Gastrocnemius medialis (tissue), 4 donors: Measurements from ENCODE around the gene FAM174B. TPM values are rescaled to one million over a fixed set of nuclear protein-coding genes. Genes with fewer than 3 reads are reported as not detected.

Experiments
- ATAC-seq, 2 donors: fragments of 150-250 bp; one replicate each; pipeline ENCODE4 v1.9.1; 2016
- DNase-seq, 2 donors: peaks; one replicate each; pipeline ENCODE4 v3.0.0-alpha.2; 2019
- H3K27ac ChIP-seq, 4 donors: fragments of 200-600 bp; sonication (generic); 1 replicate in 1 of 4; 2 replicates in 3 of 4; pipeline ENCODE4 v1.5.1; 2016 to 2018; ENCODE audit warnings: mild to moderate bottlenecking in 2 of 4, moderate library complexity in 1 of 4
- H3K27me3 ChIP-seq, 3 donors: fragments of 200-600 bp; sonication (generic) in 2 of 3; 1 replicate in 1 of 3; 2 replicates in 2 of 3; pipeline versions ENCODE4 v1.5.1 to v1.6.0; 2016 to 2019; ENCODE audit warnings: mild to moderate bottlenecking in 1 of 3, moderate library complexity in 1 of 3
- H3K36me3 ChIP-seq, 2 donors: fragments of 200-600 bp; sonication (generic) in 1 of 2; one replicate each; pipeline ENCODE4 v1.5.1; 2017 to 2018
- H3K4me1 ChIP-seq, 2 donors: fragments of 200-600 bp; sonication (generic) in 1 of 2; one replicate each; pipeline ENCODE4 v1.5.1; 2016 to 2017; ENCODE audit warnings: mild to moderate bottlenecking in 2 of 2
- H3K4me3 ChIP-seq, 4 donors: fragments of 200-600 bp; sonication (generic) in 3 of 4; 1 replicate in 1 of 4; 2 replicates in 3 of 4; pipeline ENCODE4 v1.5.1; 2016 to 2019; ENCODE audit warnings: mild to moderate bottlenecking in 2 of 4
- H3K9me3 ChIP-seq, 3 donors: fragments of 200-600 bp; sonication (generic) in 2 of 3; 1 replicate in 1 of 3; 2 replicates in 2 of 3; pipeline ENCODE4 v1.5.1; 2016 to 2019
- CTCF ChIP-seq, 5 experiments: fragments of 450-650 bp in 3 of 5; fragments of 200-600 bp in 2 of 5; sonication (generic) in 2 of 5; IDR thresholded peaks in 4 of 5; conservative IDR thresholded peaks in 1 of 5; 1 replicate in 4 of 5; 2 replicates in 1 of 5; pipeline ENCODE4 v1.5.1; 2016 to 2019; ENCODE audit warnings: antibody characterized with exemption in 5 of 5, mild to moderate bottlenecking in 3 of 5, moderate library complexity in 3 of 5
- POLR2A ChIP-seq, 2 donors: fragments of 450-650 bp; IDR thresholded peaks; one replicate each; pipeline ENCODE4 v1.6.1; 2017; ENCODE audit warnings: antibody characterized with exemption in 2 of 2, mild to moderate bottlenecking in 2 of 2, moderate library complexity in 2 of 2
- in situ Hi-C, 4 donors: fragments of 200-750 bp; cut with MboI; loops; one replicate each; pipeline versions ENCODE4 v1.15.0 to v1.8.0; 2017; ENCODE audit warnings: low sequenced_read_pairs in 4 of 4
- intact Hi-C: fragments of 100-400 bp; cut with DNase I; formaldehyde crosslinking; loops from one replicate; pipeline ENCODE4 v1.15.1; 2023; ENCODE audit warnings: low total_unique reads
- total RNA-seq, 4 donors: library from RNA; depleted of rRNA; stranded (reverse); fragments of >200 nt; gene quantifications; one replicate each; pipeline versions ENCODE4 v1.1.0 to v1.2.3, GENCODE V29; 2016

The FAM174B gene
- total RNA-seq, 4 donors from 2014 or later = 7.6 to 22.5 (median 11.6) TPM

GRCh38 chr15:92614791-92615785, 40.5 kb downstream of the FAM174B start:
- DNase-seq = peak in 1 of 2 donors; percentile 6
- H3K36me3 ChIP-seq = no peaks in the 10 kb centered on the region
- TF ChIP-seq CTCF (IDR thresholded peaks at IDR 0.05 in 4 of 5, conservative IDR thresholded peaks at IDR 0.05 in 1 of 5) (no peak), POLR2A (IDR thresholded peaks at IDR 0.05) (no peak)
- no peaks in the 10 kb centered on the region for H3K9me3 ChIP-seq
- no peaks in the 10 kb centered on the region for H3K27me3 ChIP-seq
- H3K4me1 ChIP-seq = peaks cover 32 to 36% of the 10 kb centered on the region in 2 donors
- in situ Hi-C loops = loop anchor here in 2 of 4 donors (10.0 kb wide), 2 partner anchors 50 to 90 kb away; no protein-coding TSS in a partner anchor
- H3K27ac ChIP-seq = peak overlapping the region in 2 of 4 donors; percentile 11 to 34
- ATAC-seq = no peak
- intact Hi-C loops = loop anchor here (5.0 kb wide), 2 partner anchors 67 to 88 kb away; no protein-coding TSS in a partner anchor
- H3K4me3 ChIP-seq = no peak overlapping the region

- Histone ChIP-seq H3K9me3 (no peaks in the 10 kb centered on the region), H3K27me3 (no peaks in the 10 kb centered on the region), H3K36me3 (no peaks in the 10 kb centered on the region), H3K4me3 (no peak overlapping the region), H3K4me1 (peaks cover 24 to 28% of the 10 kb centered on the region in 2 donors), H3K27ac (no peak overlapping the region)
- no peak for TF ChIP-seq POLR2A (IDR thresholded peaks at IDR 0.05)
- TF ChIP-seq CTCF (IDR thresholded peaks at IDR 0.05 in 4 of 5, conservative IDR thresholded peaks at IDR 0.05 in 1 of 5) = no peak
- ATAC-seq (no peak), DNase-seq (peak in 1 of 2 donors; percentile 10)
- intact Hi-C loops = loop anchor here (5.0 kb wide), 1 partner anchor 87 kb away; no protein-coding TSS in a partner anchor
- in situ Hi-C loops = loop anchor here in 2 of 4 donors (10.0 kb wide), 2 partner anchors 50 to 90 kb away; no protein-coding TSS in a partner anchor
Observed at GRCh38 chr15:92614301-92614700, 41.3 kb downstream of the FAM174B start.

- intact Hi-C loops (loop anchor here (5.0 kb wide), 1 partner anchor 87 kb away; no protein-coding TSS in a partner anchor), in situ Hi-C loops (loop anchor here in 2 of 4 donors (10.0 kb wide), 2 partner anchors 51 to 89 kb away; no protein-coding TSS in a partner anchor)
- H3K27ac ChIP-seq = no peak overlapping the region
- peaks cover 20 to 23% of the 10 kb centered on the region in 2 donors for H3K4me1 ChIP-seq
- no peaks in the 10 kb centered on the region for H3K9me3 ChIP-seq
- no peak for DNase-seq
- H3K27me3 ChIP-seq = no peaks in the 10 kb centered on the region
- ATAC-seq = no peak
- TF ChIP-seq POLR2A (IDR thresholded peaks at IDR 0.05) (no peak), CTCF (IDR thresholded peaks at IDR 0.05 in 4 of 5, conservative IDR thresholded peaks at IDR 0.05 in 1 of 5) (no peak)
- H3K4me3 ChIP-seq = no peak overlapping the region
- H3K36me3 ChIP-seq = no peaks in the 10 kb centered on the region
Observed at GRCh38 chr15:92613841-92614240, 41.7 kb downstream of the FAM174B start.

- no peak for ATAC-seq
- H3K36me3 ChIP-seq = no peaks in the 10 kb centered on the region
- no peaks in the 10 kb centered on the region for H3K9me3 ChIP-seq
- peaks cover 16 to 18% of the 10 kb centered on the region in 2 donors for H3K4me1 ChIP-seq
- H3K27me3 ChIP-seq = no peaks in the 10 kb centered on the region
- intact Hi-C loops = loop anchor here (5.0 kb wide), 1 partner anchor 86 kb away; no protein-coding TSS in a partner anchor
- no peak overlapping the region for H3K4me3 ChIP-seq
- no peak for DNase-seq
- in situ Hi-C loops = loop anchor here in 2 of 4 donors (10.0 kb wide), 2 partner anchors 52 to 88 kb away; no protein-coding TSS in a partner anchor
- TF ChIP-seq CTCF (IDR thresholded peaks at IDR 0.05 in 4 of 5, conservative IDR thresholded peaks at IDR 0.05 in 1 of 5) (no peak), POLR2A (IDR thresholded peaks at IDR 0.05) (no peak)
- H3K27ac ChIP-seq = no peak overlapping the region
Observed at GRCh38 chr15:92612891-92613290, 42.7 kb downstream of the FAM174B start.
